Stimulated activated CD4-positive, alpha-beta T cell treated with anti-CD3 and anti-CD28 coated beads, Interleukin-2, amount 100 ng/mL, for 24 hours (primary cell): ENCODE measurements around the gene GPN1.
A peak's percentile ranks its signal among the peaks of the same experiment; 100 is the strongest.
"Not testable (repeated sequence)": the region's sequence is repeated elsewhere in the genome, so short reads cannot be mapped to it uniquely, and the experiment has no call there.

Source experiments
- DNase-seq, 2 donors: peaks; one replicate each; pipeline ENCODE4 v3.0.0-alpha.2; 2020

GPN1 gene

GRCh38 chr2:27627963-27628766 lies 685 bp upstream of the GPN1 start:
- no peak for DNase-seq

- DNase-seq, result not testable (repeated sequence)
These were observed 1.4 kb downstream of the GPN1 start for GRCh38 chr2:27630257-27630656.

GRCh38 chr2:27634291-27634690 lies 5.4 kb downstream of the GPN1 start:
- no peak for DNase-seq

- DNase-seq, result no peak
These were observed 7.9 kb downstream of the GPN1 start for GRCh38 chr2:27636766-27637165.

- peak in 1 of 2 donors; percentile 33 for DNase-seq
These were observed 9.3 kb downstream of the GPN1 start for GRCh38 chr2:27638037-27638637.

GRCh38 chr2:27638709-27639108 lies 9.9 kb downstream of the GPN1 start:
- DNase-seq, result no peak

GRCh38 chr2:27640722-27641245 lies 11.9 kb downstream of the GPN1 start:
- no peak for DNase-seq

- DNase-seq, result no peak
These were observed 16.3 kb downstream of the GPN1 start for GRCh38 chr2:27645197-27645596.

GRCh38 chr2:27647289-27647688 lies 18.4 kb downstream of the GPN1 start:
- DNase-seq, result no peak

- DNase-seq, result no peak
These were observed 18.9 kb downstream of the GPN1 start for GRCh38 chr2:27647737-27648136.

- no peak for DNase-seq
These were observed 22.2 kb downstream of the GPN1 start for GRCh38 chr2:27651056-27651455.

GRCh38 chr2:27652341-27652740 lies 23.5 kb downstream of the GPN1 start:
- DNase-seq, result no peak

GRCh38 chr2:27652790-27653189 lies 23.9 kb downstream of the GPN1 start:
- DNase-seq, result no peak

GRCh38 chr2:27653397-27653796 lies 24.5 kb downstream of the GPN1 start:
- no peak for DNase-seq

GRCh38 chr2:27655155-27655951 lies 26.5 kb downstream of the GPN1 start:
- no peak for DNase-seq

GRCh38 chr2:27661371-27661770 lies 32.5 kb downstream of the GPN1 start:
- no peak for DNase-seq

- DNase-seq, result peak; percentile 70 to 79
These were observed 34.7 kb downstream of the GPN1 start, which contains the start of the genes SLC4A1AP and SUPT7L for GRCh38 chr2:27663285-27664153. Gene SLC4A1AP (plus strand): TSS chr2:27663889. CDS start chr2:27663915, 26 bp downstream. Gene SUPT7L (minus strand): TSS chr2:27663614. CDS start chr2:27662192, 1,422 bp downstream.

- DNase-seq, result peak in 1 of 2 donors; percentile 12
These were observed 35.3 kb downstream of the GPN1 start for GRCh38 chr2:27664154-27664574.

- no peak for DNase-seq
These were observed 35.9 kb downstream of the GPN1 start for GRCh38 chr2:27664622-27665363.

- no peak for DNase-seq
These were observed 38.6 kb downstream of the GPN1 start for GRCh38 chr2:27667446-27667845.

GRCh38 chr2:27671235-27671634 lies 42.4 kb downstream of the GPN1 start:
- DNase-seq, result no peak
